ENCODE results near the gene TNS3.
A peak's percentile ranks its signal among the peaks of the same experiment; 100 is the strongest.

Gene TNS3

DNA sequence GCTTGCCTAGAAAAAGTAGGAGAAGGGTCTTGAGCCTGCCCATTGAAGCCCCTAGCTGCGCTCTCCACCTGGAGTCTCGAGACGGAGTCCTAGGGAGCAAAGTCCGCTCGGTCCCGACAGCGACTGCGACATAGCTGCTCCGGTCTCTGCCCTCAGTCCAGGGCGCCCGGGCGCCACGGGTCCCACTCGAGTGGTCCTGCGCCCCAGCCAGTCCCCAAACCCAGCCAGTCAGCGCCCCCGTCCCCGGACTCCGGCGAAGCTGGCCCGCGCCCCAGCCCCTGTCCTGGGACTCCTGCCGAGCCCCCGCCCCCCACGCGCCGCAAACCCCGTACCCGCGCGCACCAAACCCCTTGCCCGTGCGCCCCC is 490 bp downstream of the TNS3 start:
- DNase-seq (ENCODE audit: low read depth) = peak; percentile 38

DNA sequence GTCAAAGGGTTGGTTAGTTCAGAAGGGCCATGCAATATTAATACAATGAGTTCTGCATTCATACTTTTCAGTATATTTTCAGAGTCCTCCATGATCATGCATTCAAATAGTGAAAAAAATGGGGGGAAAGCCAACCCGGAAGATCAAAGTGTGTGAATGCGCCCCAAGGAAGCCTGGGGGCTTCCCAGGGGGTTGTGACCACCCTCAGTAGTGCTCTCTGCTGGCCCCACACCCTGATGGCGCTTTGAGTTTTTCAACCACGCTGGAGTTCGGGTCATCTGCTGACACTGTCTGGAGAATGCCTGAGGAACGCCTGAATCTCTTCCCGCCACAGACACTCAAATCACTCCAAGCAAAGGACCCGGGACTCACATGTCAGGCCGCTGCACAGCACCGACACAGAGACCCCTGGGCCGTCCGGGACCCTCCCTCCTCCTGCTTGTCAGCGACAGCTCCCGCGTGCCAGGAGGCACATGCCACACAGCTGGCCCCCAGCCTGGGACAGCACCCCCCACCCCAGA is 1.0 kb downstream of the TNS3 start:
- peak; percentile 62 for DNase-seq (ENCODE audit: low read depth)

DNA sequence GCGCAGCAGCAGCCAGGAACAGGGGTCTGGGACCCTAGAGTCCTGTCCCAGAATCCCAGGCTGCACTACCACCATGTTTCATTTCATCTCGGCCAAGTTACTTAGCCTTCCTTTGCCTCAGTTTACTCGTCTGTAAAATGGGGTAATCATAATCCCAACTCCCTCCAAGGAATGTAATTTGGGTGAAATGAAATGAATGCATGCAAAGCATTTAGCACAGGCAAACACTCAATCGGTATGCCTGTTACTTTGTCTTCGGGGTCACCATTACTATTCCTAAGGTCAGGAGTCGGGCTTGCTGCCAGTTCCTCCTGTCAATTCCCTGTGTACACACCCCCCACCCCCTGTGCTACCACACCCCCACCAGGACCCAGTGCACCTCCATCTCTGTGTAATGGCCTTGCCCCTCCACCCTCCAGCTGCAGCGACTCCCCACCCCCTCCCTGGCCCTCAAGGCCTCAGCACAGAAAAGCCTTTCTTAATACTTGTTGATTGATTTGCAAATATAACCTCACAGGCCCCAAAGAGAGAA is 1.7 kb downstream of the TNS3 start:
- DNase-seq (ENCODE audit: low read depth) = peak; percentile 37

DNA sequence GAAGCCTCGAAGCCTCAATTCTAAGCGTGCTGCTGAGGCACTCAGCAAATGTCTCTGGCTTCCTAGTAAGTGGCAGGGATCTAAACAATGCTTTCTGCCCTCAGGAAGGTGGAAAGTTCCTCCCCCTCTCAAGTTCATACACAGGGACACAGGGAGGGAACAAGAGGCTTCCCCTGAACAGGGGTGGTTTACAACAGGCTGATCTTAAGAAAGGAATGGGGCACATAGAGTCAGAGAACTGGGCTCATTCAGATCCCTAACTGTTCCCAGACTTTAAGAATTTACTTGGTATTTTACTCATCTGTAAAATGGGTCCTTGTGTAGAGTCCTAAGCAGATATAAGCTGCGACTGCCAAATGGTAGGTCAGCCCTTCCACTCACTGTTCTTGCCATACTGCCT is 2.5 kb downstream of the TNS3 start:
- peak; percentile 25 for DNase-seq (ENCODE audit: low read depth)

DNA sequence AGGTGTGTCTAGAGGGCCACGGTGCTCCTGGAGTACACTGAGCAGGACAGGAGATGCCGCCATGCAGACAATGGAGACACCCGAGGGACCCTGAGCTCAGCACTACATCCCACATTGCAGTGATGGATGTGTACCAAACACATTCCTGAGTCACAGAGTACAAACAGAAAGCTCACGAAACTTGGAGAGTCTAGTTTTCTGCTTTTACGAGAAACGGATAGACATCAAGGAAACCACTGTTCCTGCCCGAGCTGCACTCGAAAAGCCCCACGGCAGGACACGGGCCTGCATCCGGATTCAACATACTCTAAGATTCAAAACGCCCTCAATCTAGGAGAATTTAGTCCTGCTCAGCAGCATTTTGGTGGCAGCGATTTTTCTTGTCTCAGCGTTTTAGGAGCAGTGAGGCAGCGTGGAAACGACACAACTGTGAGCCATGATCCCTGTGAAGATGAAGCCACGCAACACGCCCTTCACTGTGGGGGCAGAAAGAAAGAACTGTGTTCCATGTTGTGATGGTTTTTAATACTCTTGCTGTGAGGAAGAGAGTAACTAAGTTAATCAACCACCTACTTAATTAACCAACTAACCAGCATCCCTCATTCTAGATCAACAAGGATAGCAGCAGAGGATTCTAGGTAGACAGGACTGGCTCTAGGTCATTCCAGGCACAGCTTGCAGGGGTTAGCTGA is 3.2 kb downstream of the TNS3 start:
- peak; percentile 81 for DNase-seq (ENCODE audit: low read depth)

DNA sequence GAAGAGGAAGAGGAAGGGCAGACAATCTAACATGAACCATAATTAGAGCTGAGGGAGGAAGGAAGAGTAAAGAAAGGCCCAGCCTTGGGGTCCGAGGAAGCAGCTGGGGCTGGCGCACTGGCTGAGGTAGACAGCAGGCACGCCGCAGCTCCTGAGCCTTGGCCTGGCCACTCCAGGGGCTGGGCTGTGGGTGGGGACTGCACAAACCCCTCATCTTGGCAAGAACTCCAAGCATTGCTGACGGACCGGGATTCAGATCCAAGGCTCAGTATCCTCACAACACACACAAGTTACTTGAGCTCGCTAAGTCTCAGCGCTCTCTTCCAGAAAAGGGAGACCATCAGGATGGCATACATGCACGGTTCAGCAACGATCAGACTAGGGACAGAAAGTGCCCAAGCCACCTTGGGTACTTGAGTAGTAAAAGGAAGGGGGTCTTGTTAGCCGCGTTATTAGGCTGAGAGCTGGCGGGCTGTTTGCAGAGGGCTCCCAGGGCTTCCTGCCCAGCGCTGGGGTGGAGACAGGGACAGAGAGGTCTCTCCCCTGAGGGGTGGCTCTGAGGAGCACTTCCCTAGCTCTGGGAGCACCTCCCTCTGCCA is 4.5 kb downstream of the TNS3 start:
- no peak for DNase-seq (ENCODE audit: low read depth)

DNA sequence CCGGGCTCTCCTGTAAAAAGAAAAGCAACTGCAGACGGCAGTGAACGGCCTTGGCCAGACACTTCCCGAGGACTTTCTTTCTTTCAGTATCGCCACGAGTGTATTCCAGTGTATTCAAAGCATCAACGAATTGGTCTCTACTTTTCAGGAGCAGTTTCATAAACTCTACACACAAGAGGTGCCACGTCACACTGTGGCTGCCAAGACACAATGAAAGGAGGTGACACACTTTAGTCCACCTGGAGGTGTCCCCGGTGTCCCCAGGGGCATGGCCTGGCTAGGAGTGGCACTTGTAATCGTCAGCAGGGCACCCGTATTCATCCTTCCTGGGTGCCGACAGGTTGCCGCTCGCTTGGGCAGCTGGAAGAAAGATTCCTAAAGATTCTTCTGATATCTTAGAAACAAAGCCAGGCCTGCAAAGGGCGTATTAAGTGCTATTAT is 5.0 kb downstream of the TNS3 start:
- no peak for DNase-seq (ENCODE audit: low read depth)

DNA sequence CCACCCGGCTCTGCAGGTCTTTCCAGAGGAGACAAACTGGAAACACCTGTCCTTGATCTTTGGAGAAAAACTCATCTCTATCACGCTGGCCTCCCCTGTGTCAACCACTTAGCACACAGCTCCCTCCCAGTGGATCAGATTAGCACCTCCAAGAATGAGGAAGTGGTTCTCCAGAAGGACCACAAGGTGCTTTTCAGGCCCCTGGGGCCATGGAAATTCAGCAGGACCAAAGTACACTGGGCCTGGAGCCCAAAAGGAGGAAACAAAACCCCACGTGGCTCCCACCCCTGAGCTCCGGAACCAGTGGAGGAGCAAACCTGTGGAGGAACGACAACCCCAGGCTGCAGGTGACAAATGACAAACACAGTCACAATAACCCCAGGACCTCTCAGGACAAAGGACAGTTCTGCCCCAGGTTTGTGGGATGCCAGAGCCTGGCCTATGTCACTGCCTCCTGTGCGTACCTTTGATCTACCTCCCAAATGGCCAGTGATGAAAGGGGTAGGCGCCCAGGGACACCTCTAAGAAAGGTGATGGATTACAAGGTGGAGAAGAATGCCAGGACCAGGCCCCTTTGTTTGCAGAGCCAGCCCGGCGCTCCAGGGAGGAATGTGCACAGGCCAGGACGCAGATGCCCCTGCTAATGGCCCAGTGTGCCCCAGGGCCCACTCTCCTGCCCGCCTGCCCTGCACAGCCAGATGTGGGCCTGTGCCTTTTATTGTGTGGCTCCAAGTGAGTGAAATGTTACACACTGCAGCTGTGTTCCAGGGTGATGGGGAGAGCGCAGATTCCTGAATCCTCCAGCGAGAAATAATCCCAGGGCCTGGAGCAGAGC is 5.7 kb downstream of the TNS3 start:
- peak; percentile 59 for DNase-seq (ENCODE audit: low read depth)

DNA sequence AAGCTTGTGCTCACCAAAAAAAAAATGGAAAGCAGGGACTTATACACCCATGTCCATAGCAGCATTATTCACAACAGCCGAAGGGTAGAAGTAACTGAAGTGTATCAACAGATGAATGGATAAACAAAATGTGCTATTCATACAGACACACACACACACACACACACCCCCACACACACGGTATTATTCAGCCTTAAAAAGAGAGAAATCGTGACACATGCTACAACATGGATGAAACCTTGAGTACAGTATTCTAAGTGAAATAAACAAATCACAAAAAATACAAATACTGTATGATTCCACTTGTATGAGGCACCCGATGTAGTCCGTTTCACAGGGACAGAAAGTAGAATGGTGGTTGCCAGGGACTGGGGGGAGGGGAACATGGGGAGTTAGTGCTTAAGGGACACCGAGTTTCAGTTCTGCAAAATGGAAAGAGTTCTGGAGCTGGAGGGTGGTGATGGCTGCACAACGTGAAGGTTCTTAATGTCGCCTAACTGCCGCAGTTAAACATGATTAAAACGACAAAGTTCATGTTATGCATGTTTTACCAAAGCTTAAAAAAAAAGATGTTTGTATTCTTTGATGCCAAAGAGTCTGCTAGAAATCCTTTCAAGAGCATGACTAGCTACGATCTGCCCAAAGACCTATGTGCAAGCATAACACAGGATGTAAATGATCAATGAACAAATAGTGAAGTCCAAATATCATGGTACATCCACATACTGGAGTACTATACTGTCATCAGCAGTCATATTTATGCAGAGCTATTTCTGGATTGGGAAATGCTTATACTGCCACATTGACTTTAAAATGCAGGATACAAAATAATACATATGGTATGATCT is 7.2 kb downstream of the TNS3 start:
- DNase-seq (ENCODE audit: low read depth) = peak; percentile 28

DNA sequence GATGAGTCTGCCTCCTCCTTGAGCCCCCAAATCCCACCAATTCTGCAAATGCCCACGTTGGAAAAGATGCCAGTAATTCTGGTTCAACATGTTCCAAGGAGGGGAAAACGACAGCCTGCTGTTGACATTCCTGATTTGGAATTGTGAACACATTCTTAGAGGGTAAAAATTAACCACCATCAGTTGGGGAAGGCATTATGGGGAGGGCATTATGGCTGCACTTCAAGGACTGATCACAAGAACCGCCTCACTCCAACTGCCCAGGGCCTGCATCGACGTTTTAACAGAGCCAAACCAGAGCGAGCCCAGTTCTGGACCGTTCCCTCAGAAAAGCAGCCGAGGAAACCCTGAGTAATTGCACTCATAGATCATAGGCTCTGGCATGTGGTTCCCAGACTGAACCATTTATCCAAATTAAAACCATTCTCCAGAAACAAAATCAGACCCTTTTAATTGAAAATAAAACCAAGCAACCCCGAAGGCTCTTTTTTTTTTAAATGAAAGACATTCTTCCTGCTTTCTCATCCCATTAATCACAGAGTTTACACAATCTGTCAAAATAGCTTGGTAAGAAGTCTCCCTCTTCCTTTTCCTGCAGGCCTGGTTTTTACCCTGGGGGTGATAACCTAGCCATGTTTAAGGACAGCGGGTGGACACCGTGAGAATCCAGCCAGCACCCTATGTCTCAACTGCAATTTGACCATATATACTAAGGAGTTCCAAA is 8.0 kb downstream of the TNS3 start:
- peak; percentile 93 for DNase-seq (ENCODE audit: low read depth)

DNA sequence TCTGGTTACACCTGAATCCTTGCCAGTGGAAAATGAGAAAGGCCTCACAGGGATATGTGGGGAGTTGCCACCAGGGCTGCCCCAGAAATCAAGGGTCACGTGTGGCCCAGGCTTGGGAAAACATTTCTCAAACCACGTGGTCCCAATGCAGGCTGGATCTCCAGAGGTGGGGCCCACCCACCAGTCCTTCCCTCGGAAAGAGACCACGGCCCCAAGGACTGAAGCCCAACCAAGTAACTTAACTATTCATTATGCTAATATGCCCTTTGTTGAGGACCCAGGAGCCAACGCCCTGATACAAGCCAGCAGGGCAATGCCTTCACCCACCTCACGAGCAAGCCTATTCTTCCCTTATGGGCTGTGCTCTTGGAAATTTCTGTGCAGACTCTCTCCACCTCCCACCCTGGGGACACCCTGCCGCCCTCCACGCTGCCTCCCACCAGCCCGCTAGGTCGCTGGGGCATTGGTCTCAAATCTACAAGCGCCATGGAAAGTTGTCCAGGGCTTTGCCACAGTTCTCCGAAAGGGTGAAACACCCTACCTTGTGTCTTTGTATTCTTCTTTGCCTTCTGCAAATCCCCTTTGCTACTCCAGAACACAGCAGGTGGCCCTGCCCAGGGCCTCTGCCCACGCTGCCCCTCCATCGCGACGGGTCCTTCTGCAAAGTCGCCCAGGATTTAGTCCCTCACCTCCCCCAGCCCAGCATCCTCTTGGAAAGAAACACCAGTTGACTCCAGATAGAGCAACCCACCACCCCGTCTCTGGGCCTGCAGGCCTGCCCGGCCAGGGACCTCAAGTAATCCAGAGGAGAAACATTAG is 8.8 kb downstream of the TNS3 start:
- DNase-seq (ENCODE audit: low read depth) = no peak

DNA sequence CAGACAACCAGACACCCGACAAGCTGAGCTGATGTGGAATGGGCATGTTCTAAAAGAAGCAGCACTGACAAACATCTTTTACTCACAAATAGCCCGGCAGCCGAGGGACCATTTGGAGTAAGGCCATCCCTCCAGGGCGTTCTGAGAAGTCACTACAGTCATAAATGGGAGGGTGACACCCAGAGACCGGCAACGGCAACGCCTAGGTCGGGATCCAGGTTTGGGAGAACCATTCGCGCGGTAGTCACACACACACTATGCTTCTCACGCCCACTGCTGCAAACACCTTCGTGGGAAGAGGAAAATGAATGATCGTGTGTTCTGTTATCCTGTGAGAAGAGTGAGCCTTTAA is 9.8 kb downstream of the TNS3 start:
- no peak for DNase-seq (ENCODE audit: low read depth)

DNA sequence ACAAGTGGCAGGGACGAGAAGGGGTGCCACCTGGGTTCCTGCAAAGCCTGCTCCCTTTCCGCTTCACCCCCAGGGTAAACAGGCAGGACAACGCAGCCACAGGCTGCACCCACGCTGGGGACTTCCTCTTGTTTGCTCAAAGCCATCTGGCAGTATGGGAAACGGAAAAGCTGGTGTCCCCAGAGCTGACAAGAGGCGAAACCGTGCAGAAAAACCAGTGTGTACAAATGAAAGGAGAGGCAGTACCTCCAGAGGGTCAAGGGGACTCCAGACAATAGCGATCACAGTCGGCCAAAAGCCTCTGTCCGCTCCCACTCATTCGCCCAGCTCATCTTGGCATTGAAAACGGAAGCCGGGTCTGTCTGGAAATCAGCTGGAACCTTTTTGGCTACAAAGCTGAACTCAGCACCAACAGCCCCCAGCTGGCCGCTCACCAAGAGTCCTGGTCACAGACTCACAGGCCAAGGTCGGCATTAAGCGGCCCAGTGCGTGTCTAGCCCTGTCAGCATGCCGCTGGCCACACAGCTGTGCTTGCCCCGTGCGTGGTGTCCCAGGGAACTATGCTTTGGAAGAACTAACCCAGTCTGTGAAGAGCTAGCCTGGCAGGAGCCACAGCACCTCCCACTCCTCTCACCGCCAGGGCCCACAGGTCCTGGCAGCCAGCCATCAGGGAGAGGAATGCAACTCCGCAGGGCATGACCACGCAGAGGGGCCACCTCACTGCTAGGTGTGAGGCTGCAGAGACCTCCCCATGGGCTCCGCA is 10.4 kb downstream of the TNS3 start:
- peak; percentile 81 for DNase-seq (ENCODE audit: low read depth)

DNA sequence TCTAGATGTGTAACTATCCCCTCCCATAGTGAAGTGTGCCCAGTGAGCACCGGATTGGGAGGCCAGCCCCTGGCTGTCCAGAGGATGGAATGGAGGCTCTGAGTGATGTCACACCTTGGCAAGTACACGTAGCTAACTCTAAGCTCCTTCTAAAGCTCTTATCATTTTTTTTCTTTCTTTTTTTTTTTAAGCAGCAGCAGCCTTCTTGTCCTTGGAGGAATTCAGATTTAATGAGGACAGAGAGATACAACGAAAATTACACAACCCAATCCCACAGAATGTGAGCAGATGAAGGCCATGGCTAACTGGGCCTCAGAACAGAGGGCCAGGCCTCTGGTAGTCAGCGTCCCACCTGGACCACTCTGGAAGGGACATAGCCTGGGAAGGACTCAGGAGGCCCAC is 11.3 kb downstream of the TNS3 start:
- no peak for DNase-seq (ENCODE audit: low read depth)

DNA sequence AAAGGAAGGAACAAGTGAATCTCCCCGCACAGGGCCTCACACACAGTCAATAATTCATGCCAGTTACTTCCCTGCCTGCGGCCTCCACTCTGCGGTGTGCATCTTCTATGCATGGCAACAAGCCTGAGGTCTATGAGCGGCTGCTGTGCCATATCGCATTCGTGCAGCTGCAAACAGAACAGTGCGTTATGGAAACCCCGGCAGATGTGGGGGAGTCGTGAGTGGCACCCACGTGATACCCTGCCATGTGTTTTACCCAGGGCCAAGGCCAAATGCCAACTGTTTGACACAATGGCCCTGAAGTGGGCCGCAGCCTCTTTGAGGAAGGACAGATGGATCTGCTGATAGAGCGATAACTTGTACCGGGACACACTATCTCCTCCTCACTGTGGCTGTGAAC is 13.4 kb downstream of the TNS3 start:
- DNase-seq (ENCODE audit: low read depth) = no peak

DNA sequence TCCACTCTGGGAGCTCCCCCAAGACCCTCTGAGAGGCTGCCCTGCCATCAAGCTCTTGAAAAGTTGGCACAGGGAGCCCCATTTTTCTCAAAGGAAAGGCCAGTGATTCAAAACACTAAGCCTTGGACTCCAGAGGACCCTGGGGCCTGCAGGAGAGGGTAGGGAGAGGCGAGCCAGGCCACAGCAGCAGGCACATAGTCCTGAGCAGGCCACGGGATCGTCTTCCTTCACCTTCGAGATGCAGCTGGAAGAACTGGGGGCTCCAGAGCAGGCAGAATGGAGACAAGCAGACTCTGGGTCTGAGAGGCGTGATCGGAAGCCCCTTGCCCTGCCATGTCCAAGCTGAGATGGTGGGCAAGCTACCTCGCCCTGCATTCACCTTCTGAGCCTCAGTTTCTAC is 13.9 kb downstream of the TNS3 start:
- no peak for DNase-seq (ENCODE audit: low read depth)

DNA sequence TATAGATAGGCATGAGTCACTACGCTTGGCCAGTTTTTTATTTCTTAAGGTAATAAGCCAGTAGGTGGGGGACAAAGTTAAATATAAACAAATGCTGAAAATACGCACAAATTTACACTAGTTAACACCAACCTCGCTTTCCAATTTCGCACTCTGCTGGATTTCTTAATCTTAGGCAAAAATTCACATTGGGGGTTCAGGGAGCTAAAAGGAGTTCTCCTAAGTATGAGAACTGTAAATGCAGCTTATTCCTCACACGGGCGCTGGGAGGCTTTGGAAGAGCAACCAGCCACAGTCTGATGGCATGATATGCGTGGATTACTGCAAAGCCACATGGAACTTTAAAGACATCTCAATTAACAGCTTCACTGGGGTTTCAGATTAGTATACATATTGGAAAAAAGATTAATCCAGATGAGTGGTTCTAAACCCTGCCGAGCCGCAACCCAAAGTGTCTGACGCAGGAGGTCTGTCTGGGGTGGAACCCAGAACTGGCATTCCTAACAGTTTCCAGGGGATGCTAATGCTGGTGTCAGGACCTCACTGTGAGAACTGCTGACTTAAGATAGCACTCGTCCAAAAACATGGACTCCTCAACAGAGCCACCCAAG is 16.2 kb downstream of the TNS3 start:
- DNase-seq (ENCODE audit: low read depth) = no peak

DNA sequence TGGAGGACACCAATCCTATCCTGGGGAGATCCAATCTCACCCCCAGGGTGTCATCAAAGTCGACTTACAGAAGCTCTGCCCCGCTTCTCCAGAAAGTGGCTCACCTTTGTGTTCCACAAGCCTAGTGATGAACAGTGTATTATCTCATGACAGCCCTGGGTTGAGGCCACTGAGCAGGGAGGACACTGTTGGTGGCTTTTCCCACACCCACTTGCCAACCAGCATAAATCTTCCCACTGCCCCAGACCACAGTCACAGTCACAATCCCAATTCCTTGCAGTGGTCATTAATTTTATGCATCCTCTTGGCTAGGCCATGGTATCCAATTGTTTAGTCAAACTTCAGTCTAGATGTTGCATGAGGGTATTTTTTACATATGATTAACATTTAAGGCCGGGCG is 18.4 kb downstream of the TNS3 start:
- no peak for DNase-seq (ENCODE audit: low read depth)
